ENCODE measurements around the gene AGAP1. TPM values are rescaled to one million over a fixed set of nuclear protein-coding genes. Genes with fewer than 3 reads are reported as not detected.

Gene AGAP1
- total RNA-seq, 4 donors from 2014 or later: 7.2 to 19.6 (median 15.2) TPM

- no peak overlapping the region for H3K27ac ChIP-seq
- DNase-seq: no peak
- WGBS, 2 donors: 91% methylated on average over 13 to 17 of the region's 25 CpGs
- H3K36me3 ChIP-seq: no peaks in the 10 kb centered on the region
- TF ChIP-seq CTCF (IDR thresholded peaks at IDR 0.05): no peak
- no peak for TF ChIP-seq POLR2A (IDR thresholded peaks at IDR 0.05)
- H3K4me1 ChIP-seq: peaks cover 0 to 62% (median 9%) of the 10 kb centered on the region in 3 donors
- intact Hi-C loops (cut with DNase I): no loop called here
- no peak overlapping the region for H3K4me3 ChIP-seq
- H3K9me3 ChIP-seq: no peaks in the 10 kb centered on the region
- no peaks in the 10 kb centered on the region for H3K27me3 ChIP-seq
Observed at GRCh38 chr2:235543851-235544688, 50.2 kb downstream of the AGAP1 start.

GRCh38 chr2:235544689-235544969 is 50.8 kb downstream of the AGAP1 start:
- Histone ChIP-seq H3K36me3 (no peaks in the 10 kb centered on the region), H3K4me3 (no peak overlapping the region), H3K27ac (no peak overlapping the region), H3K27me3 (no peaks in the 10 kb centered on the region), H3K9me3 (no peaks in the 10 kb centered on the region), H3K4me1 (peaks cover 0 to 68% (median 9%) of the 10 kb centered on the region in 3 donors)
- DNase-seq: no peak
- 35 to 69% methylated on average over 5 of the region's 5 CpGs for WGBS, 2 donors
- intact Hi-C loops (cut with DNase I): no loop called here
- TF ChIP-seq POLR2A (IDR thresholded peaks at IDR 0.05): no peak
- no peak for TF ChIP-seq CTCF (IDR thresholded peaks at IDR 0.05)

GRCh38 chr2:235545339-235546150 is 51.7 kb downstream of the AGAP1 start:
- WGBS, 2 donors: 52 to 62% methylated on average over 10 to 11 of the region's 11 CpGs

GRCh38 chr2:235546151-235546435 is 52.2 kb downstream of the AGAP1 start:
- no peak for DNase-seq
- TF ChIP-seq POLR2A (IDR thresholded peaks at IDR 0.05) (no peak), CTCF (IDR thresholded peaks at IDR 0.05) (no peak)
- H3K9me3 ChIP-seq: no peaks in the 10 kb centered on the region
- H3K4me1 ChIP-seq: peaks cover 0 to 69% (median 5%) of the 10 kb centered on the region in 3 donors
- no peak overlapping the region for H3K27ac ChIP-seq
- no peaks in the 10 kb centered on the region for H3K27me3 ChIP-seq
- intact Hi-C loops (cut with DNase I): no loop called here
- WGBS, 2 donors: 92 to 100% methylated on average over 3 of the region's 3 CpGs
- no peak overlapping the region for H3K4me3 ChIP-seq
- H3K36me3 ChIP-seq: no peaks in the 10 kb centered on the region

More at GRCh38 chr2:235545339-235546150, 51.7 kb downstream of the AGAP1 start:
- no peak overlapping the region for H3K27ac ChIP-seq
- peaks cover 0 to 74% (median 8%) of the 10 kb centered on the region in 3 donors for H3K4me1 ChIP-seq
- no peaks in the 10 kb centered on the region for H3K27me3 ChIP-seq
- intact Hi-C loops (cut with DNase I): no loop called here
- no peaks in the 10 kb centered on the region for H3K9me3 ChIP-seq
- no peak for DNase-seq
- H3K36me3 ChIP-seq: no peaks in the 10 kb centered on the region
- TF ChIP-seq CTCF (IDR thresholded peaks at IDR 0.05) (no peak), POLR2A (IDR thresholded peaks at IDR 0.05) (no peak)
- no peak overlapping the region for H3K4me3 ChIP-seq

GRCh38 chr2:235546436-235546835 is 52.6 kb downstream of the AGAP1 start:
- peaks cover 0 to 65% (median 5%) of the 10 kb centered on the region in 3 donors for H3K4me1 ChIP-seq
- H3K36me3 ChIP-seq: no peaks in the 10 kb centered on the region
- H3K27ac ChIP-seq: no peak overlapping the region
- TF ChIP-seq CTCF (IDR thresholded peaks at IDR 0.05): no peak
- no peak for TF ChIP-seq POLR2A (IDR thresholded peaks at IDR 0.05)
- H3K9me3 ChIP-seq: no peaks in the 10 kb centered on the region
- 75 to 87% methylated on average over 4 to 9 of the region's 9 CpGs for WGBS, 2 donors
- H3K4me3 ChIP-seq: no peak overlapping the region
- no peak for DNase-seq
- intact Hi-C loops (cut with DNase I): no loop called here
- no peaks in the 10 kb centered on the region for H3K27me3 ChIP-seq
